CD8-positive, alpha-beta memory T cell (primary cell): ENCODE data around the gene PTPRE. TPM values are rescaled to one million over a fixed set of nuclear protein-coding genes. Genes with fewer than 3 reads are reported as not detected.

ENCODE experiments used
- CTCF ChIA-PET: fragments of 350-600 bp; sonication (Branson Sonifier 250); formaldehyde crosslinking; loops from one replicate; lab custom pipeline; 2021; ENCODE audit warnings: antibody characterized with exemption; lab: Charles Lee
- POLR2A ChIA-PET: fragments of 350-600 bp; sonication (Branson Sonifier 250); formaldehyde crosslinking; loops from one replicate; lab custom pipeline; 2021; ENCODE audit warnings: antibody characterized with exemption; lab: Charles Lee
- DNase-seq, 5 donors: peaks; one replicate each; pipeline versions ENCODE4 v3.0.0 to v3.0.0-alpha.2; 2020 to 2022; ENCODE audit warnings: mixed read lengths in 1 of 5
- H3K27ac ChIP-seq: one replicate; pipeline ENCODE4 v1.7.0; 2013; ENCODE audit warnings: low read depth, mild to moderate bottlenecking, low read length, moderate library complexity
- H3K27me3 ChIP-seq: 2 replicates; pipeline ENCODE4 v1.7.0; 2013; ENCODE audit warnings: low read length, mild to moderate bottlenecking; ENCODE audit not compliant: insufficient read depth, poor library complexity, severe bottlenecking
- H3K36me3 ChIP-seq: 2 replicates; pipeline ENCODE4 v1.7.0; 2013; ENCODE audit warnings: mild to moderate bottlenecking, low read length, moderate library complexity; ENCODE audit not compliant: insufficient read depth
- H3K4me1 ChIP-seq: 2 replicates; pipeline ENCODE4 v1.7.0; 2013; ENCODE audit warnings: mild to moderate bottlenecking, low read length, moderate library complexity; ENCODE audit not compliant: insufficient read depth
- H3K4me3 ChIP-seq: 2 replicates; pipeline ENCODE4 v1.7.0; 2013; ENCODE audit warnings: mild to moderate bottlenecking, low read length
- H3K9me3 ChIP-seq: 2 replicates; pipeline ENCODE4 v1.7.0; 2013; ENCODE audit warnings: mild to moderate bottlenecking, low read length
- H3K27ac Mint-ChIP-seq, 8 donors: one replicate each; pipeline ENCODE4 v1.8.0; 2020 to 2021; ENCODE audit warnings: mixed read lengths in 8 of 8, mild to moderate bottlenecking in 6 of 8, inconsistent platforms in 3 of 8, moderate library complexity in 3 of 8
- H3K27me3 Mint-ChIP-seq, 2 donors: one replicate each; pipeline ENCODE4 v1.8.0; 2020 to 2021; ENCODE audit warnings: mixed read lengths in 2 of 2, mild to moderate bottlenecking in 1 of 2, moderate library complexity in 1 of 2
- H3K36me3 Mint-ChIP-seq, 3 donors: one replicate each; pipeline ENCODE4 v1.8.0; 2020 to 2021; ENCODE audit warnings: mixed read lengths in 3 of 3, inconsistent platforms in 1 of 3, mild to moderate bottlenecking in 1 of 3
- H3K4me1 Mint-ChIP-seq, 3 donors: one replicate each; pipeline ENCODE4 v1.8.0; 2020 to 2021; ENCODE audit warnings: mixed read lengths in 3 of 3, inconsistent platforms in 1 of 3, mild to moderate bottlenecking in 1 of 3
- H3K4me3 Mint-ChIP-seq, 7 donors: one replicate each; pipeline ENCODE4 v1.8.0; 2020 to 2021; ENCODE audit warnings: mixed read lengths in 7 of 7, mild to moderate bottlenecking in 6 of 7, moderate library complexity in 4 of 7, inconsistent platforms in 2 of 7
- H3K9me3 Mint-ChIP-seq, 5 donors: one replicate each; pipeline ENCODE4 v1.8.0; 2020 to 2022; ENCODE audit warnings: mixed read lengths in 5 of 5, mild to moderate bottlenecking in 3 of 5, moderate library complexity in 2 of 5, inconsistent platforms in 1 of 5
- polyA plus RNA-seq: library from polyadenylated mRNA; unstranded; fragments of 300-500 nt; fragmentation: Illumina TruSeq; gene quantifications from one replicate; pipeline ENCODE4 v1.2.3, GENCODE V29; 2021
- total RNA-seq, 2 experiments: library from RNA; stranded (reverse); gene quantifications; one replicate each; pipeline ENCODE4 v1.2.3, GENCODE V29; 2021

Gene PTPRE
- total and polyA plus RNA-seq, 3 experiments from 2014 or later, result 25.2 to 29.5 (median 26.0) TPM

DNA sequence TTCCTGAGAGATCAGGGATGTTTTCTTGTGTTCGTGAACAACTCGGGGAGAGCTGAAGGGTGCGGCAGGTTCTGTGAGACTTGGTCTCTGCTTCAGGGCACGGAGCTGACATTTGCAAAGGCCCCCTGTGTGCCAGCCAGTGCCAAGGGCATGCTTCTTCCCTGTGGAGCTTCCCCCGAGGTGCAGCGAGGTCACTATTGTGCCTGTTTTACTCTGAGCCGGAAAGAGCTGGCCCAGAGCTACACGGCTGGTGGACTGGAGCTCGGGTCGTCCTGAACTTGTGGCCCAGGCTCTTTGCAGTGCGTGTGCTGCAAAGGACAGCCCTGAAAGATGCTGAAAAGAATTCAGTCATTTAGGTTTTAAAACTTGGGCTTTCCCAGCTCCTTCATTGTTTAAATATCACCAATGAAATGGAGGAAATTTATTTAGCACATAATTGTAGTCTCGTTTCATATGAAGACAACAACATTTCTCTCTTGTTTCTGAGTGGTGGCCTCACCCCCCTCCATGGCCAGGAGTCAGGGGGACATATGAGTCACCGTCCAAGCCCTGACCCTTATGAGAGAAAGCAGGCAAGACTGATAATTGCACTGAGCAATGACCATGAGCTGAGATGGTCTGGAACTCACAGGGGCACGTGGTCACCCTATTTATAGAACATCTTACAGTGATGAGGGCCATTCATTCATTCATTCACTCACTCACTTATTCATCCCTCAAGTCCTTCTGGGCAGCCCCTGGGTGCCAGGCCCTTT is 102.6 kb downstream of the PTPRE start:
- Histone ChIP-seq H3K4me1 (peaks cover 7% of the 10 kb centered on the region), H3K27ac (no peak overlapping the region), H3K36me3 (no peaks in the 10 kb centered on the region), H3K4me3 (no peak overlapping the region), H3K9me3 (no peaks in the 10 kb centered on the region), H3K27me3 (peaks cover 3% of the 10 kb centered on the region)
- ChIA-PET POLR2A (no interaction called here), CTCF (interaction anchor here (0.9 to 4.1 kb wide), 6 partner anchors 11 to 60 kb away, joined by 3 to 24 read pairs (median 4); no protein-coding TSS in a partner anchor)
- no peak for DNase-seq
- Mint-ChIP-seq H3K36me3 (no peaks in the 10 kb centered on the region), H3K9me3 (no peaks in the 10 kb centered on the region), H3K27me3 (peaks cover 4 to 29% of the 10 kb centered on the region in 2 donors), H3K4me3 (no peak overlapping the region), H3K27ac (no peak overlapping the region), H3K4me1 (peaks cover 8 to 9% (median 8%) of the 10 kb centered on the region in 3 donors)

DNA sequence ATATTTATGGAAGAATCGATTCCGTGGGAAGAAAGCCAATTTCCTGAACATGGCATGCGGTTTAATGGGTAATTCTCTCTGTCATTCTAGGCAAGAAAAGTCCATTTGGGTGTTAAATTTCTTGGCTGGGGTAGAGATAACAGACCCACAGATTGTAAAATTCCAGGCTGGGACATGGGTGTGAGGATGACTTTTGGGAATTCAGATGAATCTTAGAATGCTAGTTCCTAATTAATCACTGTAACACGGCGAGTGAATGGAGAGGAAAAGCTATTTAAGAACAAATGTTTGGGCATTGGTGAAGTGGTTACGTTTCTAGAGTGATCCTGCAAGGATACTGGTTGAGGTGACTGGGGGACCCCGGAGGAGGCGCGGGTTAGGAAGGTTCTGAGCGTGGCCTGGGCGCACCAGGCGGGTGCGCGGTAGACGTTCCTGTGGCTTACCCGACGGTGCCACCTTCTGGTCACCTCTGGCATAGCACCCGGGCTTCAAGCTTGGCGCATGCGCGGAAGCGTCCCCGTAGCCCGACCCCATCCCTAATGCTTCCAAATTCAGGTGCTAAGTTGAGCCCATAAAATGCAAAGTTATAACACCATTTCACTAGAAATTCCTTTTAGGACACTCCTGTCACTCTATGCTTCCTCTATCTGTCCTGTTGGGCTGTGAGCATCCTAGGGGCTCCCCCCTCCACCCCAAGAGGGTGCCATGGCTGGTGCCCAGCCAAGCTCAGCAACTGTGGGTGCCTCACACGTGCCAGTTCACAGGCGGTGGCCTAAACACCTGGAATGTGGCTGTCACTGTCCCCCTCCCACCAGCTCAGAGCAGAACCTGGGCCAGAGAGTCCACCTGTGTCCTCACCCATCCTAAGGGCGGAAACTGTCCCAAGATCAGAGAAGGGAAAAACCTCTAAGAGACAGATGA is 104.4 kb downstream of the PTPRE start:
- peaks cover 7% of the 10 kb centered on the region for H3K4me1 ChIP-seq
- ChIA-PET POLR2A (no interaction called here), CTCF (interaction anchor here (0.6 to 4.8 kb wide), 26 partner anchors 11 to 177 kb away, joined by 3 to 25 read pairs (median 4); partner anchors contain the start of gene PTPRE)
- peaks cover 3% of the 10 kb centered on the region for H3K27me3 ChIP-seq
- no peak overlapping the region for H3K27ac Mint-ChIP-seq
- H3K4me3 ChIP-seq, result no peak overlapping the region
- H3K27me3 Mint-ChIP-seq, result peaks cover 4 to 24% of the 10 kb centered on the region in 2 donors
- H3K4me1 Mint-ChIP-seq, result peaks cover 8 to 9% (median 8%) of the 10 kb centered on the region in 3 donors
- no peak overlapping the region for H3K27ac ChIP-seq
- no peaks in the 10 kb centered on the region for H3K9me3 Mint-ChIP-seq
- no peaks in the 10 kb centered on the region for H3K36me3 ChIP-seq
- no peaks in the 10 kb centered on the region for H3K9me3 ChIP-seq
- H3K4me3 Mint-ChIP-seq, result peak overlapping the region in 2 of 7 donors; percentile 3 to 6
- DNase-seq, result peak; percentile 80 to 88 (median 81)
- no peaks in the 10 kb centered on the region for H3K36me3 Mint-ChIP-seq

DNA sequence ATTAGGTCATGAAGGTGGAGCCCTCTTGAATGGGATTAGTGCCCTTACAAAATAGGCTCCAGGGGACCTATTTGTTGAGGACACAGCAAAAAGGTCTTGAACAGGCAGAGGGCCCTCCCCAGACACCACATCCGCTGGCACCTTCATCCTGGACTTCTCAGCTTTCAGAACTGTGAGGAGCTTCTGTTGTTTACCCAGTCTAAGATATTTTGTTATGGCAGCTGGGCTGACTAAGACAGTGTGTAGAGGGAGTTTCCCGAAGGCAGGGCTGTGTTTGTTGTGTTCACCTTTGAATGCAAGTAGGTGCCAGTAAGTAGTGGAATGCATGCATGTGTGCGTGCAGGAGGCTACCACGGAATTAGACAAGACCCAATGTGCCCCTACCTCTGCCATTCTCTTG is 106.7 kb downstream of the PTPRE start:
- no peaks in the 10 kb centered on the region for H3K9me3 ChIP-seq
- Mint-ChIP-seq H3K4me1 (peaks cover 8 to 9% (median 8%) of the 10 kb centered on the region in 3 donors), H3K27ac (no peak overlapping the region), H3K27me3 (peaks cover 10 to 36% of the 10 kb centered on the region in 2 donors), H3K36me3 (no peaks in the 10 kb centered on the region), H3K9me3 (no peaks in the 10 kb centered on the region), H3K4me3 (no peak overlapping the region)
- CTCF ChIA-PET, result interaction anchor here (1.3 to 4.8 kb wide), 3 partner anchors 22 to 137 kb away, joined by 3 to 25 read pairs (median 3); no protein-coding TSS in a partner anchor
- POLR2A ChIA-PET, result no interaction called here
- no peak overlapping the region for H3K4me3 ChIP-seq
- H3K27ac ChIP-seq, result no peak overlapping the region
- no peak for DNase-seq
- H3K27me3 ChIP-seq, result peaks cover 3% of the 10 kb centered on the region
- peaks cover 7% of the 10 kb centered on the region for H3K4me1 ChIP-seq
- no peaks in the 10 kb centered on the region for H3K36me3 ChIP-seq

DNA sequence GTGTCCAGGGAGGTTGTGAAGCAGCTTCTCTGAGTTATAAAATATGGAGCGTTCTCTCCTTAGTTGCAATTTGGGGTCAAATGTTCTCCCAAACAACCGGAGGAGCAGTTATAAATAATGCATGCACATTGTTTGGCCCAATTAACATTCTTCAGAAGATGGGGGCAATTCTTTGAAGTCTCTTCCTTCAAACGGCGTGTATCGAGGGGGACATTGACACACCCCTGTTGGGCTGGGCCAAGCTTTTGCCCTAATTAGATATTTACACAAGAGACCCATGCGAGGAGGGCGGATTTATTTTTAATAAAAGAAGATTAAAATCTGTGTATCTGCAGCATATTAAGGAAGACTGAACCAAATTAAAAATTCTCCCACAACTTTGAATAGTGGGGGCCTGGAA is 107.3 kb downstream of the PTPRE start:
- DNase-seq, result no peak
- Mint-ChIP-seq H3K36me3 (no peaks in the 10 kb centered on the region), H3K4me3 (no peak overlapping the region), H3K27me3 (peaks cover 10 to 37% of the 10 kb centered on the region in 2 donors), H3K27ac (no peak overlapping the region), H3K9me3 (no peaks in the 10 kb centered on the region), H3K4me1 (peaks cover 8 to 10% (median 9%) of the 10 kb centered on the region in 3 donors)
- H3K27me3 ChIP-seq, result peaks cover 3% of the 10 kb centered on the region
- CTCF ChIA-PET, result interaction anchor here (1.4 to 4.8 kb wide), 2 partner anchors 21 to 55 kb away, joined by 3 to 25 read pairs; no protein-coding TSS in a partner anchor
- no peaks in the 10 kb centered on the region for H3K36me3 ChIP-seq
- no peak overlapping the region for H3K4me3 ChIP-seq
- peaks cover 7% of the 10 kb centered on the region for H3K4me1 ChIP-seq
- no peaks in the 10 kb centered on the region for H3K9me3 ChIP-seq
- H3K27ac ChIP-seq, result no peak overlapping the region
- POLR2A ChIA-PET, result no interaction called here

DNA sequence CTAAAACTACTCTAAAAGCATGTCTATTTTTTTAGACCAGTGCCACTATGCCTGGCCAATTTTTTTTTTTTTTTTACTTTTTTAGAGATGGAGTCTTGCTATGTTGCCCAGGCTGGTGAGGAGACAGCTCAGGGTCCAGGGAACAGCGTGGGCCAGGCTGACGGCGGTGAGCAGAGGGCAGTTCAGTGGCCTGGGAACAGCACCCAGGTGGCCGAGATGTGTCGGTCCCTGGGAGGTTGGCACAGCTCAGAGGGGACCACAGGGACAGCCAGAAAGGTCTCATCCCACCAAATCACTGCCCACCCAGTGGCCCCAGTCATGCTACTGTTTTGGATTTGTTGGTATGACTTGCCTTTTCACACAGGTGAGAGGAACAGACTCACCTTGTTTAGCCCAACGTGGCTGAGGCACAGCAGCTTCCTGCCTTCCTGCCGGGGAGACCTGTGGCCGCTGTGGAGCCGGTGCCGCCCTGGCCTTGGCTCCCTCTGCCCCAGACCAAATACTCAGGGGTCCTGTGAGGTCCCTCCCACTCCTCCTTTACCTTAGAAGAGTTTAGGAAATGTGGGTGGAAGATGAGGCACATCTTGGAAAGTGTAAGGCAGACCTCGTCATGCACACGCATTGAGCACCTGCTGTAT is 109.6 kb downstream of the PTPRE start:
- Histone ChIP-seq H3K9me3 (no peaks in the 10 kb centered on the region), H3K4me1 (peaks cover 2% of the 10 kb centered on the region), H3K27ac (no peak overlapping the region), H3K27me3 (no peaks in the 10 kb centered on the region), H3K4me3 (no peak overlapping the region), H3K36me3 (no peaks in the 10 kb centered on the region)
- Mint-ChIP-seq H3K9me3 (no peaks in the 10 kb centered on the region), H3K27me3 (peaks cover 6 to 25% of the 10 kb centered on the region in 2 donors), H3K36me3 (no peaks in the 10 kb centered on the region), H3K4me3 (no peak overlapping the region), H3K27ac (peak overlapping the region in 1 of 8 donors; percentile 58), H3K4me1 (peaks cover 2 to 4% (median 2%) of the 10 kb centered on the region in 3 donors)
- CTCF ChIA-PET, result no interaction called here
- POLR2A ChIA-PET, result no interaction called here
- no peak for DNase-seq

DNA sequence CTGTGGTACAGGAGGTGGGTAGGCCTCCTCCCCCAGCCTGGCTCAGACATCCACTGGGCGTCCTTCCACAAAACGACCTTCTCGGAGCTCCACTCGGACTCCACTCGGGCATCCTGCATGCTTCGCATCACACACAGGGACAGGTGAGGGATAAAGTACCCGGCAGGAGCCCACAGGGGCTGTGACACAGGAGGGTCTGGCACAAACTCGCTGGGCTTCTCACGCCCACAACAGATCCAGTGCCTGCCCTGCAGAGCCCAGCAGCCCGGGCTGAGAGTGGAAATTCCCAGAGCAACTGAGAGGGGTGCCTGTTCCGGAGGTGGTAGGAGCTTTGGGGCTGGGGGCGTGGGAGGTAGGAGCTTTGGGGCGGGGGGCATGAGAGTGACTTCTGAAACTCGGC is 110.9 kb downstream of the PTPRE start:
- CTCF ChIA-PET, result interaction anchor here (0.9 to 1.4 kb wide), 2 partner anchors 17 to 52 kb away, joined by 3 to 4 read pairs; no protein-coding TSS in a partner anchor
- H3K36me3 Mint-ChIP-seq, result no peaks in the 10 kb centered on the region

DNA sequence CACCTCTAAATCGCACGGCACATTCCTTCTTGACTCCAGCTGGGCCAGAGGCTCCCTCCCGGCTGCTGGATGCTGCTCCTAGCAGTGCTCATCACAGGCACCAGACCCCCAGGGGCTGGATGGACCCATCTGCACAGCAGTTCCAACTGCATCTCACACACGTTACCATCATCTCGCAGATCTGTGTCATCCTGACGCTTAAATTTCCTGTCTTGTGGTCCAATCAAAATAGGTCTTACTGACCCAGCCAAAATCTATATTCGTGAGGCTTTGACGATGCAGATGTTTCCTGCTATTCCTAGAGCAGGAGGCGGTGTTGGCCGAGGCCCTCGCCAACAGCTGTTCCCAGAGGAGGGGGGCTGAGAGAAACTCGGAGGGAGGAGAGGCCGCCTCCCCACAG is 111.3 kb downstream of the PTPRE start:
- H3K4me1 Mint-ChIP-seq, result peaks cover 0 to 2% (median 0%) of the 10 kb centered on the region in 3 donors
- POLR2A ChIA-PET, result no interaction called here
- no peak overlapping the region for H3K27ac ChIP-seq
- CTCF ChIA-PET, result interaction anchor here (0.9 to 1.4 kb wide), 2 partner anchors 17 to 51 kb away, joined by 3 to 4 read pairs; no protein-coding TSS in a partner anchor
- no peaks in the 10 kb centered on the region for H3K36me3 Mint-ChIP-seq
- H3K9me3 Mint-ChIP-seq, result no peaks in the 10 kb centered on the region
- no peak overlapping the region for H3K4me3 Mint-ChIP-seq
- H3K27me3 Mint-ChIP-seq, result peaks cover 9 to 25% of the 10 kb centered on the region in 2 donors
- DNase-seq, result no peak
- no peak overlapping the region for H3K27ac Mint-ChIP-seq
- no peaks in the 10 kb centered on the region for H3K4me1 ChIP-seq
- H3K27me3 ChIP-seq, result no peaks in the 10 kb centered on the region
- H3K4me3 ChIP-seq, result no peak overlapping the region
- no peaks in the 10 kb centered on the region for H3K36me3 ChIP-seq
- no peaks in the 10 kb centered on the region for H3K9me3 ChIP-seq

More for the DNA sequence above, 110.9 kb downstream of the PTPRE start:
- H3K27me3 ChIP-seq, result no peaks in the 10 kb centered on the region
- H3K9me3 ChIP-seq, result no peaks in the 10 kb centered on the region
- Mint-ChIP-seq H3K4me1 (peaks cover 0 to 2% (median 0%) of the 10 kb centered on the region in 3 donors), H3K4me3 (no peak overlapping the region), H3K27me3 (peaks cover 9 to 25% of the 10 kb centered on the region in 2 donors), H3K9me3 (no peaks in the 10 kb centered on the region), H3K27ac (peak overlapping the region in 1 of 8 donors; percentile 14)
- no peaks in the 10 kb centered on the region for H3K4me1 ChIP-seq
- H3K27ac ChIP-seq, result no peak overlapping the region
- no peak for DNase-seq
- POLR2A ChIA-PET, result no interaction called here
- H3K36me3 ChIP-seq, result no peaks in the 10 kb centered on the region
- H3K4me3 ChIP-seq, result no peak overlapping the region
